ENCODE measurements around the gene CCDC12.

The CCDC12 gene

DNA sequence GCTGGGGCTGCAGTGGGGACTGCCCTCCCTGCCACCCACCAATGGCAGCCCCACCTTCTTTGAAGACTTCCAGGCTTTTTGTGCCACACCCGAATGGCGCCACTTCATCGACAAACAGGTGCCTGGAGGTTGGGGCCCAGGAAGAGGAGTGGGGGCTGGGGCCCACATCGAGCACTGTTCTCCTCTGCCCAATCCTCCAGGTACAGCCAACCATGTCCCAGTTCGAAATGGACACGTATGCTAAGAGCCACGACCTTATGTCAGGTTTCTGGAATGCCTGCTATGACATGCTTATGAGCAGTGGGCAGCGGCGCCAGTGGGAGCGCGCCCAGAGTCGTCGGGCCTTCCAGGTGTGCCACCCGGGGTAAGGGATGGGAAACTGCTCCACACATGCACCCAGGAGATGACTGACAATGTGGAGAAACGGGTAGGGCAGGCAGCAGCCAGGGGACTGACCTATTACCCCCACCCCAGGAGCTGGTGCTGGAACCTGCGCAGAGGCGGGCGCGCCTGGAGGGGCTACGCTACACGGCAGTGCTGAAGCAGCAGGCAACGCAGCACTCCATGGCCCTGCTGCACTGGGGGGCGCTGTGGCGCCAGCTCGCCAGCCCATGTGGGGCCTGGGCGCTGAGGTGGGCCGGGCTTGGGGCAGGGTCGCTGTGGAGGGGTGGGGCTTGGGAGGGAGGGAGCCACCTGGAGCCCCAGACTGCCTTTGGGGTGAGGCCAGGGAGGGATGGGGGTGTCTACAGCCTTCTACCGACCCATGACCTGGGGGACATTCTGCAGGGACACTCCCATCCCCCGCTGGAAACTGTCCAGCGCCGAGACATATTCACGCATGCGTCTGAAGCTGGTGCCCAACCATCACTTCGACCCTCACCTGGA, 25.9 kb upstream of the CCDC12 start:
- no peak overlapping the region for H3K9ac ChIP-seq (ENCODE audit: low read length)
- DNase-seq = peak; percentile 67

DNA sequence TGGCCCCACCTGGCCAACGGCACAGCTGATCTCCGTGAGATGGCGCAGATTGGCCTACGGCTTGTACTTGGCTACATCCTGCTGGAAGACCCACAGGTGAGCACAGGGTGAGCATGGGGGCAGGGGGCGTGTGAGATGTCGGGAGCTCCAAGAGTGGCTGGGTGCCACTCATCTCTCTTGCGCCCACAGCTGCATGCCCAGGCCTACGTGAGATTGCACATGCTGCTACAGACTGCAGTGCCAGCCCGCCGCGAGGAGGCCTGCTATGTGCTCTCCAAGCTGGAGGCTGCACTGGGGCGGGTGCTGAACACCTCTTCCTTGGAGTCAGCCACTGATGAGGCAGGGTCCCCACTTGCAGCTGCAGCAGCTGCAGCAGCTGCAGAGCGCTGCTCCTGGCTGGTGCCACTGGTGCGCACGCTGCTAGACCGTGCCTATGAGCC, 25.2 kb upstream of the CCDC12 start:
- no peak overlapping the region for H3K4ac ChIP-seq (ENCODE audit: low read depth, low read length)
- no peak for DNase-seq
- no peak overlapping the region for H3K4me3 ChIP-seq (ENCODE audit: low read length)
- H3K79me2 ChIP-seq (ENCODE audit: control insufficient read depth, insufficient read depth, low read length) = no peaks in the 10 kb centered on the region
- H4K8ac ChIP-seq (ENCODE audit: low read depth, low read length) = no peak overlapping the region
- no peaks in the 10 kb centered on the region for H3K4me1 ChIP-seq (ENCODE audit: control insufficient read depth, low read depth, low read length)
- no peak overlapping the region for H2AK5ac ChIP-seq (ENCODE audit: low read length)
- no peak overlapping the region for H3K9ac ChIP-seq (ENCODE audit: low read length)
- WGBS (ENCODE audit: extremely low coverage, insufficient coverage, low lambda C conversion rate) = no CpG with 5 or more reads among the region's 16 CpGs
- no peaks in the 10 kb centered on the region for H3K79me1 ChIP-seq (ENCODE audit: low read length)
- no peak overlapping the region for H3K27ac ChIP-seq (ENCODE audit: low read depth, low read length)
- no peaks in the 10 kb centered on the region for H3K27me3 ChIP-seq (ENCODE audit: insufficient read depth, low read length, poor library complexity)
- no peak overlapping the region for H3K23ac ChIP-seq (ENCODE audit: low read length)
- no peak overlapping the region for H2BK15ac ChIP-seq (replicated peaks; ENCODE audit: low read depth)
- no peak overlapping the region for H4K5ac ChIP-seq (ENCODE audit: low read length)
- no peaks in the 10 kb centered on the region for H3K36me3 ChIP-seq (ENCODE audit: control insufficient read depth, insufficient read depth, low read length)
- no peak overlapping the region for H3K18ac ChIP-seq (ENCODE audit: low read length)
- no peak overlapping the region for H3K4me2 ChIP-seq (ENCODE audit: low read length)
- H3K56ac ChIP-seq (ENCODE audit: low read length) = no peak overlapping the region
- no peak overlapping the region for H2BK120ac ChIP-seq (ENCODE audit: low read depth, low read length)
- H2BK5ac ChIP-seq (ENCODE audit: low read length) = no peak overlapping the region

More for the DNA sequence above, 25.9 kb upstream of the CCDC12 start:
- no peaks in the 10 kb centered on the region for H3K36me3 ChIP-seq (ENCODE audit: control insufficient read depth, insufficient read depth, low read length)
- no peak overlapping the region for H3K4me3 ChIP-seq (ENCODE audit: low read length)
- H4K8ac ChIP-seq (ENCODE audit: low read depth, low read length) = no peak overlapping the region
- H3K4me1 ChIP-seq (ENCODE audit: control insufficient read depth, low read depth, low read length) = no peaks in the 10 kb centered on the region
- no peak overlapping the region for H3K27ac ChIP-seq (ENCODE audit: low read depth, low read length)
- WGBS (ENCODE audit: extremely low coverage, insufficient coverage, low lambda C conversion rate) = no CpG with 5 or more reads among the region's 35 CpGs
- no peaks in the 10 kb centered on the region for H3K27me3 ChIP-seq (ENCODE audit: insufficient read depth, low read length, poor library complexity)
- H2BK120ac ChIP-seq (ENCODE audit: low read depth, low read length) = no peak overlapping the region
- no peak overlapping the region for H3K23ac ChIP-seq (ENCODE audit: low read length)
- no peak overlapping the region for H3K4me2 ChIP-seq (ENCODE audit: low read length)
- H3K79me2 ChIP-seq (ENCODE audit: control insufficient read depth, insufficient read depth, low read length) = no peaks in the 10 kb centered on the region
- H2BK15ac ChIP-seq (replicated peaks; ENCODE audit: low read depth) = no peak overlapping the region
- no peak overlapping the region for H4K5ac ChIP-seq (ENCODE audit: low read length)
- H2BK5ac ChIP-seq (ENCODE audit: low read length) = no peak overlapping the region
- no peak overlapping the region for H3K4ac ChIP-seq (ENCODE audit: low read depth, low read length)
- no peak overlapping the region for H3K18ac ChIP-seq (ENCODE audit: low read length)
- no peak overlapping the region for H2AK5ac ChIP-seq (ENCODE audit: low read length)
- no peaks in the 10 kb centered on the region for H3K79me1 ChIP-seq (ENCODE audit: low read length)
- no peak overlapping the region for H3K56ac ChIP-seq (ENCODE audit: low read length)

DNA sequence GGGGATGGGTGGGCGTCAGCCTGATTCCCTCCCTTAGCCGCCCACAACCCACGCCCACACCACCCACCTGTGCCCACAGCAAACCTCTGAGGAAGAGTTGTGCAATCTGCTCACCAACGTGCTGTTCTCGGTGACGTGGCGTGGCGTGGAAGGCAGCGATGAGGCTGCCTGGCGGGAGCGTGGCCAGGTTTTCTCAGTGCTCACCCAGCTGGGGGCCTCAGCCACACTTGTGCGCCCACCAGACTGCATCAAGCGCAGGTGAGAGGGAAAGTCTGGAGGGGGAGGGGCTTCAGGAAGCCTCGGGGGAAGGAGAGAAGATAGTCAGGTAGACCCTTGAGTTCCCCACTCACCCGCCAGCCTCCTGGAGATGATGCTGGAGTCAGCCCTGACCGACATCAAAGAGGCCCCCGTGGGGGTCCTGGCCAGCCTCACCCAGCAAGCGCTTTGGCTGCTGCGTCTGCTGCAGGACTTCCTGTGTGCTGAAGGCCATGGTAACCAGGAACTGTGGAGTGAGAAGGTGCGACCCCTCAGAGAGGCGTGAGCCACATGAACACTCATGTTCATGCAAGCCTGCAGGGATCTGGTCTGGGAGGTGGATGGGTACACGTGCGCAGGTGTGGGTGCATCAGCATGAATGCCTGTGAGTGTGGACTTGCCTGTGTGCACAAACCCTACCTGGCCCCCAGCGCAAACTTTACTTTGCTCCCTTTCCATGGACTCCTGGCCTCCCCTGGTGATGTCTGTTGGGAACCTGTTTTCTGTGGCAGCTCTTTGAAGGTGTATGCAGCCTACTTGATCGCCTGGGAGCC, 24.6 kb upstream of the CCDC12 start:
- no CpG with 5 or more reads among the region's 25 CpGs for WGBS (ENCODE audit: extremely low coverage, insufficient coverage, low lambda C conversion rate)
- H3K9ac ChIP-seq (ENCODE audit: low read length) = no peak overlapping the region
- H3K18ac ChIP-seq (ENCODE audit: low read length) = no peak overlapping the region
- H2BK15ac ChIP-seq (replicated peaks; ENCODE audit: low read depth) = no peak overlapping the region
- DNase-seq = no peak
- H3K4me3 ChIP-seq (ENCODE audit: low read length) = no peak overlapping the region
- no peak overlapping the region for H2BK120ac ChIP-seq (ENCODE audit: low read depth, low read length)
- no peak overlapping the region for H3K56ac ChIP-seq (ENCODE audit: low read length)
- no peak overlapping the region for H2AK5ac ChIP-seq (ENCODE audit: low read length)
- H3K36me3 ChIP-seq (ENCODE audit: control insufficient read depth, insufficient read depth, low read length) = no peaks in the 10 kb centered on the region
- H4K8ac ChIP-seq (ENCODE audit: low read depth, low read length) = no peak overlapping the region
- H3K4ac ChIP-seq (ENCODE audit: low read depth, low read length) = no peak overlapping the region
- H3K4me1 ChIP-seq (ENCODE audit: control insufficient read depth, low read depth, low read length) = no peaks in the 10 kb centered on the region
- no peak overlapping the region for H4K5ac ChIP-seq (ENCODE audit: low read length)
- H3K4me2 ChIP-seq (ENCODE audit: low read length) = no peak overlapping the region
- no peak overlapping the region for H3K23ac ChIP-seq (ENCODE audit: low read length)
- H3K79me1 ChIP-seq (ENCODE audit: low read length) = no peaks in the 10 kb centered on the region
- no peaks in the 10 kb centered on the region for H3K27me3 ChIP-seq (ENCODE audit: insufficient read depth, low read length, poor library complexity)
- H3K79me2 ChIP-seq (ENCODE audit: control insufficient read depth, insufficient read depth, low read length) = no peaks in the 10 kb centered on the region
- H3K27ac ChIP-seq (ENCODE audit: low read depth, low read length) = no peak overlapping the region
- H2BK5ac ChIP-seq (ENCODE audit: low read length) = no peak overlapping the region

DNA sequence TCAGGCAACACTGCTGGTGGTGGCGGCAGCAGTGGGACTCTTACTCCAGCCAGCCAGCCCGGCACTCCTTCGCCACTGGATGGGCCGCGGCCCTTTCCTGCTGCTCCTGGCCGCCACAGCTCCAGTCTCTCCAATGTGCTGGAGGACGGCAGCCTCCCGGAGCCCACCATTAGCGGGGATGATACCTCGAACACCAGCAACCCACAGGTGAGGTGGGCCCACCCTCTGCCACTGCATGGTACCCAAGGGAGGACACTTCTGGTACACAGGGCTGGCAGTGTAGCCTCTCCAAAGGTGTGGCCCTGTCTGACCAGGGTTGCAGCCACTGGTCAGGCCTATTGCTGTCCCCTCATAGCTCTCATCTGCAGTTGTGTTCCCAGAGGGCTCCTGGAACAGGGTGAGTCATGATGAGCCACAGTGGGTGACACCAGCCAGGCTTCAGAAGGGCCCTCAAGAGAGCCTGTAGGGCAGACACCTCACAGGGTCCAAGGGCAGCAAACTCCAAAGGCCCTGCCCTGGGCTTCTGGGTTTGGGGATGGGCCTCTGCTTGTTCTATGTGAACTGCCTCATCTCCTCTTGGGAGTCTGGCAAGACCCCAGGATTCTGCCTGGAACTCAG, 23.8 kb upstream of the CCDC12 start:
- Histone ChIP-seq H4K8ac (ENCODE audit: low read depth, low read length) (no peak overlapping the region), H3K36me3 (ENCODE audit: control insufficient read depth, insufficient read depth, low read length) (no peaks in the 10 kb centered on the region), H3K9ac (ENCODE audit: low read length) (no peak overlapping the region), H3K4me2 (ENCODE audit: low read length) (no peak overlapping the region), H3K23ac (ENCODE audit: low read length) (no peak overlapping the region), H3K79me1 (ENCODE audit: low read length) (no peaks in the 10 kb centered on the region), H4K5ac (ENCODE audit: low read length) (no peak overlapping the region), H2BK15ac (replicated peaks; ENCODE audit: low read depth) (no peak overlapping the region), H3K4me1 (ENCODE audit: control insufficient read depth, low read depth, low read length) (no peaks in the 10 kb centered on the region), H2AK5ac (ENCODE audit: low read length) (no peak overlapping the region), H3K27ac (ENCODE audit: low read depth, low read length) (no peak overlapping the region), H3K56ac (ENCODE audit: low read length) (no peak overlapping the region), H2BK120ac (ENCODE audit: low read depth, low read length) (no peak overlapping the region), H3K18ac (ENCODE audit: low read length) (no peak overlapping the region), H3K79me2 (ENCODE audit: control insufficient read depth, insufficient read depth, low read length) (no peaks in the 10 kb centered on the region), H3K27me3 (ENCODE audit: insufficient read depth, low read length, poor library complexity) (no peaks in the 10 kb centered on the region), H2BK5ac (ENCODE audit: low read length) (no peak overlapping the region), H3K4me3 (ENCODE audit: low read length) (no peak overlapping the region), H3K4ac (ENCODE audit: low read depth, low read length) (no peak overlapping the region)
- DNase-seq = no peak
- no CpG with 5 or more reads among the region's 10 CpGs for WGBS (ENCODE audit: extremely low coverage, insufficient coverage, low lambda C conversion rate)

DNA sequence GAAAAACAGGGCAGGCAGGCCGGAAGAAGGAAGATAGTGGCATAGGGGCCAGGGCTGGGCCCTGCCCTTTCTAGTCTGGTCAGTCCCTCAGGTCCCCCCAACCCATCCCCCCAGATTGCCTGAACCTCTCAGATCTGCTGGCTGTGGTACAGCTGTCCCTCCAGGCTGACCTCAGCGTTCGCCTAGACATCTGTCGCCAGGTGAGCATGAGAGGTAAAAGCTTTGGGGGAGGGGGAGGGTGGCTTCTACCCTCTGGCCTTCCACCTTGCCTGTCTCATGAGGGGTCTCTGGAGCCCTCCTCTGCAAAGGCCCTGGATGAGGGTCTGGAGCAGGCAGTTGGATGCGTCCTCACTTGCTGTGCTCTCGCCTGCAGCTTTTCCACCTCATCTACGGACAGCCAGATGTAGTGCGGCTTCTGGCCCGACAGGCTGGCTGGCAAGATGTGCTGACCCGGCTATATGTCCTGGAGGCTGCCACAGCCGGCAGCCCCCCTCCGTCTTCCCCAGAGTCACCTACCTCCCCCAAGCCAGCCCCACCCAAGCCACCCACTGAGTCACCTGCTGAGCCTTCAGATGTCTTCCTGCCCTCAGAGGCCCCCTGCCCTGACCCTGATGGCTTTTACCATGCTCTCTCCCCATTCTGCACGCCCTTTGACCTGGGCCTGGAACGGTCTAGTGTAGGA, 23.1 kb upstream of the CCDC12 start:
- Histone ChIP-seq H3K79me1 (ENCODE audit: low read length) (no peaks in the 10 kb centered on the region), H3K23ac (ENCODE audit: low read length) (no peak overlapping the region), H2AK5ac (ENCODE audit: low read length) (no peak overlapping the region), H3K27ac (ENCODE audit: low read depth, low read length) (no peak overlapping the region), H2BK15ac (replicated peaks; ENCODE audit: low read depth) (no peak overlapping the region), H3K27me3 (ENCODE audit: insufficient read depth, low read length, poor library complexity) (no peaks in the 10 kb centered on the region), H4K5ac (ENCODE audit: low read length) (no peak overlapping the region), H3K79me2 (ENCODE audit: control insufficient read depth, insufficient read depth, low read length) (no peaks in the 10 kb centered on the region), H3K4me3 (ENCODE audit: low read length) (no peak overlapping the region), H2BK120ac (ENCODE audit: low read depth, low read length) (no peak overlapping the region), H3K56ac (ENCODE audit: low read length) (no peak overlapping the region), H3K4me2 (ENCODE audit: low read length) (no peak overlapping the region), H2BK5ac (ENCODE audit: low read length) (no peak overlapping the region), H3K9ac (ENCODE audit: low read length) (no peak overlapping the region), H3K4ac (ENCODE audit: low read depth, low read length) (no peak overlapping the region), H3K4me1 (ENCODE audit: control insufficient read depth, low read depth, low read length) (no peaks in the 10 kb centered on the region), H3K36me3 (ENCODE audit: control insufficient read depth, insufficient read depth, low read length) (no peaks in the 10 kb centered on the region), H4K8ac (ENCODE audit: low read depth, low read length) (no peak overlapping the region), H3K18ac (ENCODE audit: low read length) (no peak overlapping the region)
- WGBS (ENCODE audit: extremely low coverage, insufficient coverage, low lambda C conversion rate) = no CpG with 5 or more reads among the region's 14 CpGs
- no peak for DNase-seq

Measured in mesendoderm (in vitro differentiated cells).